Endothelial cell (in vitro differentiated cells): ENCODE results near the gene WBP1L. TPM values are rescaled to one million over a fixed set of nuclear protein-coding genes. Genes with fewer than 3 reads are reported as not detected.

Experiments
- DNase-seq: peaks from one replicate; pipeline ENCODE4 v3.0.0; 2021; ENCODE audit warnings: low spot score
- H3K27ac Mint-ChIP-seq: one replicate; pipeline ENCODE4 v1.8.0; 2021; ENCODE audit warnings: mixed read lengths, inconsistent platforms; ENCODE audit not compliant: unreplicated experiment
- H3K27me3 Mint-ChIP-seq: one replicate; pipeline ENCODE4 v1.8.0; 2021; ENCODE audit warnings: mild to moderate bottlenecking, moderate library complexity, mixed read lengths, inconsistent platforms; ENCODE audit not compliant: unreplicated experiment
- H3K36me3 Mint-ChIP-seq: one replicate; pipeline ENCODE4 v1.8.0; 2021; ENCODE audit warnings: mild to moderate bottlenecking, low read depth, mixed read lengths, inconsistent platforms; ENCODE audit not compliant: unreplicated experiment
- H3K4me1 Mint-ChIP-seq: one replicate; pipeline ENCODE4 v1.8.0; 2021; ENCODE audit warnings: mild to moderate bottlenecking, mixed read lengths, inconsistent platforms; ENCODE audit not compliant: unreplicated experiment
- H3K4me3 Mint-ChIP-seq: one replicate; pipeline ENCODE4 v1.8.0; 2021; ENCODE audit warnings: mild to moderate bottlenecking, mixed read lengths, inconsistent platforms; ENCODE audit not compliant: unreplicated experiment
- H3K9me3 Mint-ChIP-seq: one replicate; pipeline ENCODE4 v1.8.0; 2021; ENCODE audit warnings: mixed read lengths, inconsistent platforms; ENCODE audit not compliant: unreplicated experiment
- CTCF ChIP-seq: fragments of 200-600 bp; sonication (generic); IDR thresholded peaks from one replicate; pipeline ENCODE4 v1.5.0; 2021; ENCODE audit warnings: antibody characterized with exemption; ENCODE audit not compliant: unreplicated experiment
- total RNA-seq: library from RNA; stranded (reverse); fragmentation: NEBNext Ultra II Directional; extraction: Animal tissue kit (Norgen Biotek cat#: 25700); gene quantifications from one replicate; pipeline ENCODE4 v1.2.1, GENCODE V29; 2021; ENCODE audit not compliant: unreplicated experiment

Gene WBP1L
- total RNA-seq, 1 donor from 2014 or later: 49.4 TPM

- no peak for TF ChIP-seq CTCF
Observed at GRCh38 chr10:102701796-102702195, 42.0 kb upstream of the WBP1L start.

GRCh38 chr10:102702742-102703141, 41.0 kb upstream of the WBP1L start:
- peaks cover 6% of the 10 kb centered on the region for H3K36me3 Mint-ChIP-seq
- DNase-seq: no peak
- no peak for TF ChIP-seq CTCF
- H3K4me3 Mint-ChIP-seq: no peak overlapping the region
- H3K9me3 Mint-ChIP-seq: no peaks in the 10 kb centered on the region
- no peak overlapping the region for H3K27ac Mint-ChIP-seq
- H3K4me1 Mint-ChIP-seq: no peaks in the 10 kb centered on the region
- H3K27me3 Mint-ChIP-seq: peaks cover 4% of the 10 kb centered on the region

More at GRCh38 chr10:102701796-102702195, 42.0 kb upstream of the WBP1L start:
- H3K9me3 Mint-ChIP-seq: no peaks in the 10 kb centered on the region
- no peak overlapping the region for H3K4me3 Mint-ChIP-seq
- no peak for DNase-seq
- peaks cover 4% of the 10 kb centered on the region for H3K27me3 Mint-ChIP-seq
- no peak overlapping the region for H3K27ac Mint-ChIP-seq
- H3K36me3 Mint-ChIP-seq: peaks cover 10% of the 10 kb centered on the region
- H3K4me1 Mint-ChIP-seq: no peaks in the 10 kb centered on the region

- no peak for TF ChIP-seq CTCF
- Mint-ChIP-seq H3K4me3 (no peak overlapping the region), H3K9me3 (no peaks in the 10 kb centered on the region), H3K36me3 (no peaks in the 10 kb centered on the region), H3K27me3 (peaks cover under 1% of the 10 kb centered on the region), H3K27ac (no peak overlapping the region), H3K4me1 (no peaks in the 10 kb centered on the region)
- DNase-seq: no peak
Observed at GRCh38 chr10:102704915-102705314, 38.8 kb upstream of the WBP1L start.

GRCh38 chr10:102705531-102705930, 38.2 kb upstream of the WBP1L start:
- Mint-ChIP-seq H3K36me3 (no peaks in the 10 kb centered on the region), H3K4me1 (no peaks in the 10 kb centered on the region), H3K4me3 (no peak overlapping the region), H3K27me3 (no peaks in the 10 kb centered on the region), H3K9me3 (no peaks in the 10 kb centered on the region), H3K27ac (no peak overlapping the region)
- DNase-seq: no peak
- no peak for TF ChIP-seq CTCF

- Mint-ChIP-seq H3K9me3 (no peaks in the 10 kb centered on the region), H3K4me3 (no peak overlapping the region), H3K36me3 (peaks cover 3% of the 10 kb centered on the region), H3K4me1 (peaks cover 8% of the 10 kb centered on the region), H3K27ac (no peak overlapping the region), H3K27me3 (peaks cover 7% of the 10 kb centered on the region)
- DNase-seq: no peak
- no peak for TF ChIP-seq CTCF
Observed at GRCh38 chr10:102710609-102711008, 33.1 kb upstream of the WBP1L start.
